Transverse colon (tissue), 4 donors: Measurements from ENCODE around the gene REM2. TPM values are rescaled to one million over a fixed set of nuclear protein-coding genes. Genes with fewer than 3 reads are reported as not detected.

Experiments used
- DNase-seq: peaks from one replicate; pipeline ENCODE4 v3.0.0-alpha.2; 2019
- H3K27ac ChIP-seq, 4 donors: fragments of 200-600 bp; sonication (generic); 2 replicates each; pipeline ENCODE4 v1.5.1; 2016 to 2018; ENCODE audit warnings: inconsistent platforms in 4 of 4
- H3K27me3 ChIP-seq: fragments of 200-600 bp; sonication (generic); 2 replicates; pipeline ENCODE4 v1.5.1; 2017; ENCODE audit warnings: inconsistent platforms
- H3K36me3 ChIP-seq, 4 donors: fragments of 200-600 bp; sonication (generic); 2 replicates each; pipeline ENCODE4 v1.5.1; 2017 to 2019; ENCODE audit warnings: inconsistent platforms in 4 of 4
- H3K4me1 ChIP-seq, 4 donors: fragments of 200-600 bp; sonication (generic); 2 replicates each; pipeline ENCODE4 v1.5.1; 2017 to 2020; ENCODE audit warnings: inconsistent platforms in 4 of 4
- H3K4me3 ChIP-seq, 4 donors: fragments of 200-600 bp; sonication (generic); 1 replicate in 1 of 4; 2 replicates in 3 of 4; pipeline versions ENCODE4 v1.5.1 to v1.6.1; 2017 to 2019; ENCODE audit warnings: inconsistent platforms in 4 of 4
- H3K9me3 ChIP-seq, 2 donors: fragments of 200-600 bp; sonication (generic); 2 replicates each; pipeline ENCODE4 v1.5.1; 2017 to 2019; ENCODE audit warnings: inconsistent platforms in 2 of 2
- CTCF ChIP-seq, 5 experiments: fragments of 200-600 bp in 3 of 5; fragments of 450-650 bp in 2 of 5; sonication (generic) in 3 of 5; IDR thresholded peaks; 1 replicate in 2 of 5; 2 replicates in 3 of 5; pipeline ENCODE4 v1.5.1; 2016 to 2017; ENCODE audit warnings: antibody characterized with exemption in 5 of 5, inconsistent platforms in 3 of 5, mild to moderate bottlenecking in 2 of 5, moderate library complexity in 1 of 5
- EP300 ChIP-seq: sonication (generic); formaldehyde crosslinking; IDR thresholded peaks from one replicate; pipeline ENCODE4 v1.6.1; 2017; ENCODE audit warnings: antibody characterized with exemption, low read depth
- POLR2A ChIP-seq: fragments of 450-650 bp; IDR thresholded peaks from one replicate; pipeline ENCODE4 v1.6.1; 2016; ENCODE audit warnings: antibody characterized with exemption, mild to moderate bottlenecking, moderate library complexity
- POLR2AphosphoS5 ChIP-seq, 3 donors: sonication (generic); formaldehyde crosslinking; IDR thresholded peaks; one replicate each; pipeline ENCODE4 v1.6.1; 2016; ENCODE audit warnings: antibody characterized with exemption in 3 of 3
- WGBS, 2 donors: methylation state at CpG; one replicate each; pipeline ENCODE4 v1.1.5; 2018; ENCODE audit warnings: low coverage in 1 of 2; 5-methylcytosine and 5-hydroxymethylcytosine counted together
- in situ Hi-C, 4 donors: fragments of 200-750 bp; cut with MboI; loops; one replicate each; pipeline versions ENCODE4 v1.15.0 to v1.15.1; 2017; ENCODE audit warnings: low sequenced_read_pairs in 3 of 4, low pct_ligation_motif_present in 1 of 4, low pct_unique_long_range_greater_than_20kb in 1 of 4
- intact Hi-C: fragments of 100-400 bp; cut with DNase I; formaldehyde crosslinking; loops from one replicate; pipeline ENCODE4 v1.15.1; 2023; ENCODE audit warnings: low total_unique reads
- total RNA-seq, 4 donors: library from RNA; depleted of rRNA; stranded (reverse); fragments of >200 nt; gene quantifications; one replicate each; pipeline ENCODE4 v1.1.0, GENCODE V29; 2016

Gene REM2
- total RNA-seq, 4 donors from 2014 or later = 0.27 to 5.2 (median 2.1) TPM; not detected in 1

GRCh38 chr14:22861651-22862050 is 21.4 kb upstream of the REM2 start:
- Histone ChIP-seq H3K27ac (no peak overlapping the region), H3K4me1 (peaks cover 0 to 4% (median 2%) of the 10 kb centered on the region in 4 donors), H3K27me3 (no peaks in the 10 kb centered on the region), H3K36me3 (no peaks in the 10 kb centered on the region), H3K4me3 (no peak overlapping the region), H3K9me3 (no peaks in the 10 kb centered on the region)
- in situ Hi-C loops = loop anchor here in 2 of 4 donors (25.0 kb wide), 1 partner anchor 299 kb away; no protein-coding TSS in a partner anchor
- DNase-seq = no peak
- TF ChIP-seq POLR2AphosphoS5 (IDR thresholded peaks at IDR 0.05) = no peak
- TF ChIP-seq POLR2A = no peak
- TF ChIP-seq EP300 = no peak
- no peak for TF ChIP-seq CTCF (IDR thresholded peaks at IDR 0.05)
- intact Hi-C loops = no loop called here

- no peak for DNase-seq
- Histone ChIP-seq H3K4me1 (peaks cover 0 to 7% (median 5%) of the 10 kb centered on the region in 4 donors), H3K4me3 (no peak overlapping the region), H3K9me3 (no peaks in the 10 kb centered on the region), H3K27me3 (no peaks in the 10 kb centered on the region), H3K36me3 (no peaks in the 10 kb centered on the region), H3K27ac (no peak overlapping the region)
- 91% methylated on average over 4 of the region's 4 CpGs; no CpG with 5 or more reads in 1 of the 2 donors for WGBS, 2 donors
- TF ChIP-seq POLR2AphosphoS5 (IDR thresholded peaks at IDR 0.05) = no peak
- no peak for TF ChIP-seq EP300
- TF ChIP-seq CTCF (IDR thresholded peaks at IDR 0.05) = no peak
- TF ChIP-seq POLR2A = no peak
- in situ Hi-C loops (loop anchor here in 2 of 4 donors (25.0 kb wide), 1 partner anchor 303 kb away; no protein-coding TSS in a partner anchor), intact Hi-C loops (no loop called here)
Observed at GRCh38 chr14:22864979-22865378, 18.0 kb upstream of the REM2 start.

GRCh38 chr14:22865424-22866405 is 17.3 kb upstream of the REM2 start:
- Histone ChIP-seq H3K9me3 (no peaks in the 10 kb centered on the region), H3K36me3 (no peaks in the 10 kb centered on the region), H3K4me3 (no peak overlapping the region), H3K27ac (no peak overlapping the region), H3K4me1 (peaks cover 7 to 14% (median 12%) of the 10 kb centered on the region in 4 donors), H3K27me3 (no peaks in the 10 kb centered on the region)
- no peak for DNase-seq
- in situ Hi-C loops = loop anchor here in 2 of 4 donors (25.0 kb wide), 1 partner anchor 303 kb away; no protein-coding TSS in a partner anchor
- intact Hi-C loops = no loop called here
- WGBS, 2 donors = 26 to 54% methylated on average over 5 to 6 of the region's 6 CpGs
- TF ChIP-seq EP300 (no peak), POLR2AphosphoS5 (IDR thresholded peaks at IDR 0.05) (no peak), POLR2A (no peak)

GRCh38 chr14:22866874-22867273 is 16.1 kb upstream of the REM2 start:
- intact Hi-C loops = no loop called here
- H3K27ac ChIP-seq = no peak overlapping the region
- H3K27me3 ChIP-seq = no peaks in the 10 kb centered on the region
- no peaks in the 10 kb centered on the region for H3K9me3 ChIP-seq
- no peak overlapping the region for H3K4me3 ChIP-seq
- no peak for DNase-seq
- no peaks in the 10 kb centered on the region for H3K36me3 ChIP-seq
- in situ Hi-C loops = loop anchor here in 2 of 4 donors (25.0 kb wide), 1 partner anchor 305 kb away; no protein-coding TSS in a partner anchor
- TF ChIP-seq POLR2AphosphoS5 (IDR thresholded peaks at IDR 0.05) (no peak), POLR2A (no peak), CTCF (IDR thresholded peaks at IDR 0.05) (no peak), EP300 (no peak)
- WGBS, 2 donors = 94 to 95% methylated on average over 5 of the region's 5 CpGs
- peaks cover 8 to 18% (median 14%) of the 10 kb centered on the region in 4 donors for H3K4me1 ChIP-seq
